ENCODE data around the gene USP25. TPM values are rescaled to one million over a fixed set of nuclear protein-coding genes. Genes with fewer than 3 reads are reported as not detected.

USP25 gene
- total RNA-seq, 1 experiment from 2014 or later = 26.1 TPM

- ATAC-seq = no peak
- H3K36me3 ChIP-seq (ENCODE audit: control insufficient read depth, insufficient read depth, low read length) = no peaks in the 10 kb centered on the region
- intact Hi-C loops (cut with micrococcal nuclease; ENCODE audit: unreplicated experiment) (no loop called here), in situ Hi-C loops (cut with HindIII; ENCODE audit: low pct_unique_long_range_greater_than_20kb, low sequenced_read_pairs) (no loop called here)
- POLR2A ChIA-PET = no interaction called here
- H3K4me3 ChIP-seq (ENCODE audit: low read depth in 2 of 2, low read length in 2 of 2) = no peak overlapping the region
- H3K27me3 ChIP-seq (ENCODE audit: control insufficient read depth, insufficient read depth, low read length) = no peaks in the 10 kb centered on the region
- H3K9me3 ChIP-seq (ENCODE audit: control insufficient read depth, insufficient read depth, low read depth, low read length) = no peaks in the 10 kb centered on the region
- H3K27ac ChIP-seq (ENCODE audit: low read length) = no peak overlapping the region
- CTCF ChIA-PET = no interaction called here
- no TSS peak for BruUV-seq (replicated peaks)
- TF ChIP-seq REST (IDR thresholded peaks at IDR 0.05; ENCODE audit: insufficient read depth in 1 of 2, low read depth in 2 of 2, low read length in 1 of 2) (no peak), TCF7L2 (IDR thresholded peaks at IDR 0.05; ENCODE audit: low read depth, low read length) (no peak), CTCF (IDR thresholded peaks at IDR 0.05) (no peak), POLR2AphosphoS5 (IDR thresholded peaks at IDR 0.05; ENCODE audit: low read depth, low read length) (no peak), SIN3A (IDR thresholded peaks at IDR 0.05; ENCODE audit: borderline replicate concordance, insufficient read depth, low read depth, low read length) (no peak)
- DNase-seq (ENCODE audit: low read depth, low spot score) = no peak
- H3K4me1 ChIP-seq (ENCODE audit: control insufficient read depth, insufficient read depth, low read length) = peaks cover 7% of the 10 kb centered on the region; the same call in 1 of the 2 replicates
Measured at GRCh38 chr21:15849927-15850326, 120.1 kb downstream of the USP25 start.

- Histone ChIP-seq H3K4me3 (ENCODE audit: low read depth in 2 of 2, low read length in 2 of 2) (no peak overlapping the region), H3K9me3 (ENCODE audit: control insufficient read depth, insufficient read depth, low read depth, low read length) (no peaks in the 10 kb centered on the region), H3K4me1 (ENCODE audit: control insufficient read depth, insufficient read depth, low read length) (peaks cover 7% of the 10 kb centered on the region; the same call in 1 of the 2 replicates), H3K36me3 (ENCODE audit: control insufficient read depth, insufficient read depth, low read length) (no peaks in the 10 kb centered on the region), H3K27ac (ENCODE audit: low read length) (no peak overlapping the region), H3K27me3 (ENCODE audit: control insufficient read depth, insufficient read depth, low read length) (no peaks in the 10 kb centered on the region)
- POLR2A ChIA-PET = no interaction called here
- in situ Hi-C loops (cut with HindIII; ENCODE audit: low pct_unique_long_range_greater_than_20kb, low sequenced_read_pairs) = no loop called here
- TF ChIP-seq SIN3A (IDR thresholded peaks at IDR 0.05; ENCODE audit: borderline replicate concordance, insufficient read depth, low read depth, low read length) (no peak), TCF7L2 (IDR thresholded peaks at IDR 0.05; ENCODE audit: low read depth, low read length) (no peak), CTCF (IDR thresholded peaks at IDR 0.05) (no peak), POLR2AphosphoS5 (IDR thresholded peaks at IDR 0.05; ENCODE audit: low read depth, low read length) (no peak), REST (IDR thresholded peaks at IDR 0.05; ENCODE audit: insufficient read depth in 1 of 2, low read depth in 2 of 2, low read length in 1 of 2) (no peak)
- ATAC-seq (no peak), DNase-seq (ENCODE audit: low read depth, low spot score) (no peak)
- CTCF ChIA-PET = no interaction called here
- intact Hi-C loops (cut with micrococcal nuclease; ENCODE audit: unreplicated experiment) = no loop called here
- no TSS peak for BruUV-seq (replicated peaks)
Measured at GRCh38 chr21:15850645-15851044, 120.9 kb downstream of the USP25 start.

Measured in Panc1 (cell line).